ENCODE results near the gene VAPB.

The VAPB gene

DNA sequence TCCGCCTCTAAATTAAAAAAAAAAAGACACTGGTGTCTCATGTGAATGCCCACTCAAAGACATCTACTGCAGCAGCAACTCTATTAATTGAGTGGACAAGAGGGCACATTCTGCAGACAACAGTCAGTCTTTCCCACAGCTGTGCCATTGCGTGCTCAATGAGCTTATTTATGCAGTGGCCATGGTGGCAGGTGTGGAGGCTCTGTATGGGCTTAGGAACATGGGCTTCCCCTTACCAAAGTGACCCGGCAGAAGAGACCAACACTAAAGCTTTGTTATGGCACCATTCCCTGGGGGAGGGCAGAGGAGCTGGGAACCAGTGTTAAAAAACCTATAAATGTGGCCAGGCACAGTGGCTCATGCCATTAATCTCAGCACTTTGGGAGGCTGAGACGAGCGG is 4.2 kb upstream of the VAPB start:
- no peak overlapping the region for H3K27ac ChIP-seq (ENCODE audit: low read depth, low read length)
- peaks cover 1% of the 10 kb centered on the region for H3K4me1 ChIP-seq (ENCODE audit: control insufficient read depth, insufficient read depth, low read length)
- H3K4me3 ChIP-seq (ENCODE audit: low read length): no peak overlapping the region
- H3K36me3 ChIP-seq (ENCODE audit: control insufficient read depth, insufficient read depth, low read length): no peaks in the 10 kb centered on the region
- no peaks in the 10 kb centered on the region for H3K27me3 ChIP-seq (ENCODE audit: control insufficient read depth, insufficient read depth, low read length)
- H3K9ac ChIP-seq (ENCODE audit: low read length): no peak overlapping the region

DNA sequence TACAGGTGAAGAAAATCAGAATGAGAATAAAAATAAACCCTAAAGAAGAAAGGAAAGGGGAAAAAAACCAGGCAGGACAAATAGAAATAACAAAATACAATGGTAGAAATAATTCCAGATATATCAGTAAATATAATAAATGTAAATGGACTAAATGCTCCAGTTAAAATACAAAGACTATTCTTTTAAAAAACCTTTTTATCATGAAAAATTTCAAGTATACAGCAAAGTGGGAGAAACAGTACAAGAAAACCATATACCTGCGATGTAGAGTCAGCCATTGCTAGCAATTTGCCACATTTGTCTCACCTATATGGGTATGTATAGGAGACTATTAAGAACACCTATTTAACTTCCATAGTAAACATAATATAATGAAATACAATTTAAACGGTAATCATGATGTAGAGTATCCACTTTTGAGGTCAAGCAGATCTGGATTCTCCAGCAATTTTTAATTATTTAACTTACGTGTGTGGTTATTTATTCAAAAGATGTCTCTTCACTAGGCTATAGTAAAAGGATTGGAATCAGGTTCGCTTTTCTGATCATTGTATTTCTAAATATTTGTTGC is 914 bp upstream of the VAPB start:
- H3K4me3 ChIP-seq (ENCODE audit: low read length): peak overlapping the region; percentile 53
- no peak overlapping the region for H3K27ac ChIP-seq (ENCODE audit: low read depth, low read length)
- no peaks in the 10 kb centered on the region for H3K36me3 ChIP-seq (ENCODE audit: control insufficient read depth, insufficient read depth, low read length)
- H3K27me3 ChIP-seq (ENCODE audit: control insufficient read depth, insufficient read depth, low read length): no peaks in the 10 kb centered on the region
- H3K4me1 ChIP-seq (ENCODE audit: control insufficient read depth, insufficient read depth, low read length): peaks cover 8% of the 10 kb centered on the region
- H3K9ac ChIP-seq (ENCODE audit: low read length): no peak overlapping the region

DNA sequence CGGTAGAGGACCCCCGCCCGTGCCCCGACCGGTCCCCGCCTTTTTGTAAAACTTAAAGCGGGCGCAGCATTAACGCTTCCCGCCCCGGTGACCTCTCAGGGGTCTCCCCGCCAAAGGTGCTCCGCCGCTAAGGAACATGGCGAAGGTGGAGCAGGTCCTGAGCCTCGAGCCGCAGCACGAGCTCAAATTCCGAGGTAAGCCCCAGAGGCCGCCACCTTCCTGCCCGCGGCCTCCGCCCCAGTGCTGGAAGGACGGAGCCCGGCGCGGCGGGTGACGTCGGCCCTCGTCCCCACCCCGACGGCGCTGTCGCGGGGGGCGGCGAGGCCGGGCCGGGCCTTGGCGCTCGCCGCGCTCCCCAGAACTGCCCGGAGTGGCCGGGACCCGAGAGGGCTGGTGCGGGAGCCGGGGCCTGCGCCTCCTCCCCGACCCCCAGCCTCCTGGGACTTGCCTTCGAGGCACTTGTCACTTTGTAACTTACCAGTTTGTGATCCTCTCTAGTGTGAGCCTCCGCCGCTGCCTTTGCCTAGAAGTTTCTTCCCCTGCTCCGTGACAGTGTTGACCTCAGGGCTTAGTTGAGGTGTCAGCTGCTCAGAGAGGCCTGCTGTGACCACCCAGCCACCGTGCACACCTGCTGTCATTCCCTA is 417 bp downstream of the VAPB start:
- Histone ChIP-seq H3K27me3 (ENCODE audit: control insufficient read depth, insufficient read depth, low read length) (no peaks in the 10 kb centered on the region), H3K27ac (ENCODE audit: low read depth, low read length) (peak overlapping the region; percentile 90), H3K4me1 (ENCODE audit: control insufficient read depth, insufficient read depth, low read length) (peaks cover 8% of the 10 kb centered on the region), H3K36me3 (ENCODE audit: control insufficient read depth, insufficient read depth, low read length) (no peaks in the 10 kb centered on the region), H3K4me3 (ENCODE audit: low read length) (peak overlapping the region; percentile 85), H3K9ac (ENCODE audit: low read length) (peak overlapping the region; percentile 82)

DNA sequence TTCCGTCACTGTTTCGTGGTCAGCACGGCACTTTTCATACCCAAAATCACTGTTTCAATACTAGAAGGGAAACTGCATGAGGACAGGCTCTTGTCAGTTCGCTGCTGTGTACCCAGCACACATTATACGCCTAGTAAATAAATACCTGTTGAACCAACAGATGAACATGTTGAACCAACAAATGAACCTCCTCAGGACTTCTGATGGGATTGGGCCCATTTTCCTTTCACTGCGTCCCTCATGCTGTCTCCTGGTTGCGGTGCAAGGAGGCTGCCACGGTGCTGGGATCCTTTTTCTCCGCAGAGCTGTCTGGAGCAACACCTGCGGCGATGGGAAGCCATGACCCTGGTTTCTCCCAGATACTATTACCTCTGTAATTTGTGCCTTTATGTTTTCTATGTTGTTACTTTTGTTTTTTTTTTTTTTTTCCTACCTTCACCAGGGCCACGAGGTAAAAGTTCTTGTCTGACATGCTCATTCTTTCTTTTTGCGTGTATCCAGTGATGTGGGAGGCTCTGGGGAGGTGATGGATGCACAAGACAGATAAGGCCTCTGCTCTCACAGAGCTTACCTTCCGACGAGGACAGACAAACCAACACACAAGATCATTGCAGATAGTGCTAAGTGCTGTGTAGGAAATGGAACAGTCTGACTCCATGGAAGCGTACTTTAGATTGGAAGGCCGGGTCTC is 1.1 kb downstream of the VAPB start:
- H3K36me3 ChIP-seq (ENCODE audit: control insufficient read depth, insufficient read depth, low read length): no peaks in the 10 kb centered on the region
- H3K4me3 ChIP-seq (ENCODE audit: low read length): peak overlapping the region; percentile 85
- peaks cover 8% of the 10 kb centered on the region for H3K4me1 ChIP-seq (ENCODE audit: control insufficient read depth, insufficient read depth, low read length)
- H3K27me3 ChIP-seq (ENCODE audit: control insufficient read depth, insufficient read depth, low read length): no peaks in the 10 kb centered on the region
- peak overlapping the region; percentile 82 for H3K9ac ChIP-seq (ENCODE audit: low read length)
- peak overlapping the region; percentile 90 for H3K27ac ChIP-seq (ENCODE audit: low read depth, low read length)

DNA sequence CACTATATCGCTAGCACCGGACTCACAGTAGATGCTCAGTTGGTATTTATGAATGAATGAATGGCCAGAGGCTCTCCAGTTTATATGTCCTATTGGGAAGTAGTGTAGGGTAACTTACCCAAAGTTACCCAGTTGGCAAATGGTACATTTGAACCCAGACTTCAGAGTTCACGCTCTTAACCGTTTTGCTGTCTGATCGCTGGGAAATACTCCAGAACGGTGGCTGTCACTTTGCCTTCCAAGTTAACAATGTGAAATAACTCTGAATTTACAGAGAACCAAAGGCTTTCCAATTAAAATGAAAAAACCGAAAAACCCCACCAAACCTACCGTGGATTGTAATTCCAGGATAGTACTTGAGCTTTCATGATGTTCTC is 1.6 kb downstream of the VAPB start:
- Histone ChIP-seq H3K4me3 (ENCODE audit: low read length) (peak overlapping the region; percentile 85), H3K27me3 (ENCODE audit: control insufficient read depth, insufficient read depth, low read length) (no peaks in the 10 kb centered on the region), H3K36me3 (ENCODE audit: control insufficient read depth, insufficient read depth, low read length) (no peaks in the 10 kb centered on the region), H3K4me1 (ENCODE audit: control insufficient read depth, insufficient read depth, low read length) (peaks cover 8% of the 10 kb centered on the region), H3K27ac (ENCODE audit: low read depth, low read length) (no peak overlapping the region), H3K9ac (ENCODE audit: low read length) (no peak overlapping the region)

DNA sequence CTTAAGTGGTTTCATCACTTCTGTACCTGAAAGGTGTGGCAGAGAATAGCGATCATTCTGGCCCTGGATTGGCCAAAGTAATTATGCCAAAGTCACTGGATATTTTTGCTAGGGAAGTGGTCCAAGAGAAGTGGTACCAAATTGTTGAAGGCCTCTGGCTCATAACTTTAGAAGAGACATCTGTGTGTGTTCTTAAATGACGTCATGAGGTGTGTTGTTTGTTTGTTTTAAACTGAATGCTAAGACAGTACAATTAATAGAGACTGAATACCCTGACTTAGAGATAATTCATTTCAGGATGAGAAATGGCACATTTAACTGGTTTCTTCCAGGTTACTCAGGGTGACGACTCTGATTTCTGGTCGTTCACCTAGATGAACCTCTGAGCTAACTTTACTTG is 3.3 kb downstream of the VAPB start:
- Histone ChIP-seq H3K36me3 (ENCODE audit: control insufficient read depth, insufficient read depth, low read length) (no peaks in the 10 kb centered on the region), H3K27me3 (ENCODE audit: control insufficient read depth, insufficient read depth, low read length) (no peaks in the 10 kb centered on the region), H3K4me3 (ENCODE audit: low read length) (no peak overlapping the region), H3K9ac (ENCODE audit: low read length) (no peak overlapping the region), H3K4me1 (ENCODE audit: control insufficient read depth, insufficient read depth, low read length) (peaks cover 10% of the 10 kb centered on the region), H3K27ac (ENCODE audit: low read depth, low read length) (no peak overlapping the region)

DNA sequence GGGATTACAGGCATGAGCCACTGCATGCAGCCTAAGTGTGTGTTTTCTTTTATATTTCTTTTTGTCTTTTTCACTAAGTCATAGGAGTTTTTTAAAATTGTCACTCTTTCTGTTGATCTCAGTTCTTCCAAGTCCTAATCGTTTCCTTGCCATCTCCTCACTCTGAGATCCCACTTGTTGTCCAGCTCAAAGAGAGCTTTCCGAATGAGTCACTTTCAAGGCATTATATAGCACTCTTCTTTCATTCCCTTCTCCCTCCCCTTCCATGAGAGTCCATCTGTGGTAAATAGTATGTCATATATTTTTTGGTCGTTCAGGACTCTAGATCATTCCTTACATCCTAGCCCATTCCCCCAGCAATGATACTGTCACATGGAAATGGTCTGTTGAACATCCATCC is 4.3 kb downstream of the VAPB start:
- no peak overlapping the region for H3K4me3 ChIP-seq (ENCODE audit: low read length)
- peaks cover 10% of the 10 kb centered on the region for H3K4me1 ChIP-seq (ENCODE audit: control insufficient read depth, insufficient read depth, low read length)
- no peaks in the 10 kb centered on the region for H3K36me3 ChIP-seq (ENCODE audit: control insufficient read depth, insufficient read depth, low read length)
- H3K9ac ChIP-seq (ENCODE audit: low read length): no peak overlapping the region
- no peak overlapping the region for H3K27ac ChIP-seq (ENCODE audit: low read depth, low read length)
- no peaks in the 10 kb centered on the region for H3K27me3 ChIP-seq (ENCODE audit: control insufficient read depth, insufficient read depth, low read length)

DNA sequence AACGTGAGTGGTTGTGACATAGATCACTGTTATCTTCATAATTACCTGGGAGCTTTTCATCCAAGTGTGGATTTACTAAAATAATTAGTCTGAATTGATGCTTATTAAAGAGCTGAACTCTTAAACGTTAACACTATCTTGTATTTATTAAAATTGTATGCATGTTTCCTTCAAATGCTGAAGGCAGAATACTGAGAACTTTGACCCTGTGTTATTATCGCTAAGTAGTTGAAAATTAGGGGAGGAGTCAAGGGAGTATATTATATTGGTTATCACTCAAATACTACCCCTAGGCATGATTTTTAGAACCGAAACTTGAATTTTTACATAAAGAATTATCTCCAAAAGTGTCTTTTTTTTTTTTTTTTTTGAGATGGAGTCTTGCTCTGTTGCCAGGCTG is 5.8 kb downstream of the VAPB start:
- H3K4me1 ChIP-seq (ENCODE audit: control insufficient read depth, insufficient read depth, low read length): peaks cover 9% of the 10 kb centered on the region
- H3K4me3 ChIP-seq (ENCODE audit: low read length): no peak overlapping the region
- no peak overlapping the region for H3K27ac ChIP-seq (ENCODE audit: low read depth, low read length)
- no peak overlapping the region for H3K9ac ChIP-seq (ENCODE audit: low read length)
- H3K36me3 ChIP-seq (ENCODE audit: control insufficient read depth, insufficient read depth, low read length): no peaks in the 10 kb centered on the region
- H3K27me3 ChIP-seq (ENCODE audit: control insufficient read depth, insufficient read depth, low read length): no peaks in the 10 kb centered on the region

DNA sequence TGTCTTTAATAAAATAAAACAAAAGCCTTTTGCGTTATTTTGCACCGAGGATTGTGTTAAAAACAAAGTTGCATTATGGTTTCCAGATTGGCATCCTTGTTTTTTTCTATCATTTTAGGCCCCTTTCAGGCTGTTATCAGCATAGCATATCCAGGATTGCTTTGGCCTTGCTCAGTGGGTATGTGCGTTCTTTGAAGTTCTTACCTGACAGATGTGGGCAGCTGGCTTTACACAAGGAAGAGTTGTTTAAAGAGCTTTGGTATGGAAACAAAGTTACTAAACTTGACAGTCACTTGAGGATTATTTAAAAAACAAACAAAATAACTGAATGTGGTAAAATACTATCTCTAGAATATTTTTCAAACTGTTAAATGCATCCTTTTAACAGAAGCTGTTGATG is 6.6 kb downstream of the VAPB start:
- Histone ChIP-seq H3K27ac (ENCODE audit: low read depth, low read length) (no peak overlapping the region), H3K36me3 (ENCODE audit: control insufficient read depth, insufficient read depth, low read length) (no peaks in the 10 kb centered on the region), H3K9ac (ENCODE audit: low read length) (no peak overlapping the region), H3K4me3 (ENCODE audit: low read length) (no peak overlapping the region), H3K4me1 (ENCODE audit: control insufficient read depth, insufficient read depth, low read length) (peaks cover 2% of the 10 kb centered on the region), H3K27me3 (ENCODE audit: control insufficient read depth, insufficient read depth, low read length) (no peaks in the 10 kb centered on the region)

DNA sequence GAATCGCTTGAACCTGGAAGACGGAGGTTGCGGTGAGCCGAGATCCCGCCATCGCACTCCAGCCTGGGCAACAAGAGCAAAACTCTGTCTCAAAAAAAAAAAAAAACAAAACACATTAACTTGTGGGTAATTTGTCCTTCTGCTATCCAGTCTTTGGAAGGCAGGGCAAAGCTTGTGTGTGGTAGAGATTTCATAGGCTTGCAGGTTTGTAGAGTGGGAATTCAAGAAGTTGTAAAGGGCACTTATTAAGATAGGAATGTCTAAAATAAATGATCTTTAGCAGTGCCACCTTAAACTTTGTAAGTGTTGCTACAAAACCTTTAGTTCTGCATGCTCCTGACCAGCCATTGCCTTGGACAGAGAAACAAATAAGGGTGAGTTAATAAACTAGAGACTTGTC is 8.4 kb downstream of the VAPB start:
- H3K4me3 ChIP-seq (ENCODE audit: low read length): no peak overlapping the region
- no peak overlapping the region for H3K27ac ChIP-seq (ENCODE audit: low read depth, low read length)
- no peaks in the 10 kb centered on the region for H3K27me3 ChIP-seq (ENCODE audit: control insufficient read depth, insufficient read depth, low read length)
- H3K9ac ChIP-seq (ENCODE audit: low read length): no peak overlapping the region
- H3K4me1 ChIP-seq (ENCODE audit: control insufficient read depth, insufficient read depth, low read length): peaks cover 2% of the 10 kb centered on the region
- H3K36me3 ChIP-seq (ENCODE audit: control insufficient read depth, insufficient read depth, low read length): no peaks in the 10 kb centered on the region

DNA sequence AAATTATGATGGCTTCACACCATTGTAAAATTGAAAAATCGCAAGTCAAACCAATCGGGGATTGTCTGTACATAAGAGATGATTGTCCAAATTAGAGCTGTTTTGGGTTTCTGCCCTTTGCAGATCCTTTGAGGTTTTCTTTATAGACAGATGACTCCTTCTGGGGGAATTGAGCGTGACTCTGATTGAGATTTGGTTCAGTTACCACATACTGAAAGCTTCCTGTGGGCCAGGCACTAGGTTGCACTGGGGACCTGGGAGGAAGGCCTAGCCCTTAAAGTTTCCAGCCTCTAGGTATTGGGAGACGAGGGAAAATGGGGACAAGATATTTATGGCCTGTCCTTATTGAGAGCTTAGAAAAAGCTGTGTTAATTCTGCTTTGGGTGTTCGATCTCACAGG is 9.2 kb downstream of the VAPB start:
- Histone ChIP-seq H3K4me3 (ENCODE audit: low read length) (no peak overlapping the region), H3K36me3 (ENCODE audit: control insufficient read depth, insufficient read depth, low read length) (no peaks in the 10 kb centered on the region), H3K27me3 (ENCODE audit: control insufficient read depth, insufficient read depth, low read length) (no peaks in the 10 kb centered on the region), H3K27ac (ENCODE audit: low read depth, low read length) (no peak overlapping the region), H3K9ac (ENCODE audit: low read length) (no peak overlapping the region), H3K4me1 (ENCODE audit: control insufficient read depth, insufficient read depth, low read length) (peaks cover 2% of the 10 kb centered on the region)

DNA sequence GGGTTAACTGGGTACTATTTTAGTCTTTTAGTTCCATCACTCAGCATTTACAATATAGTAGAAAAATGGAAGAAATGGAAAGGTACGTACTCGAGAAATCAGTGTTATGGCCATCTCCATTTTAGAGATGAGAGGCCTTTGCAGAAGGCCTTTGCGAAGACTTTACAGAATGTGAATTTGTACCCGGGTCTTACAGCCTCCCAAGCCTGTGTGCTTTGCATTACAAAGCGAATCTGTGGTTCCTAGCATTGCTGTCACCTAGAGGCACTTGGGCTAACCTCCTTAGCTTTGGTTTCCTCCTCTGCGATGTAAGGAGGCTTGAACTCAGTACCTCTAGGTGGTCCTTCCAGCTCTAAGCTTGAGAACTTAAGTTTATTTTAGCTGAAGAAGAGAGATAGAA is 10.9 kb downstream of the VAPB start:
- Histone ChIP-seq H3K27ac (ENCODE audit: low read depth, low read length) (no peak overlapping the region), H3K4me1 (ENCODE audit: control insufficient read depth, insufficient read depth, low read length) (peaks cover 2% of the 10 kb centered on the region), H3K9ac (ENCODE audit: low read length) (no peak overlapping the region), H3K27me3 (ENCODE audit: control insufficient read depth, insufficient read depth, low read length) (no peaks in the 10 kb centered on the region), H3K4me3 (ENCODE audit: low read length) (no peak overlapping the region), H3K36me3 (ENCODE audit: control insufficient read depth, insufficient read depth, low read length) (no peaks in the 10 kb centered on the region)

DNA sequence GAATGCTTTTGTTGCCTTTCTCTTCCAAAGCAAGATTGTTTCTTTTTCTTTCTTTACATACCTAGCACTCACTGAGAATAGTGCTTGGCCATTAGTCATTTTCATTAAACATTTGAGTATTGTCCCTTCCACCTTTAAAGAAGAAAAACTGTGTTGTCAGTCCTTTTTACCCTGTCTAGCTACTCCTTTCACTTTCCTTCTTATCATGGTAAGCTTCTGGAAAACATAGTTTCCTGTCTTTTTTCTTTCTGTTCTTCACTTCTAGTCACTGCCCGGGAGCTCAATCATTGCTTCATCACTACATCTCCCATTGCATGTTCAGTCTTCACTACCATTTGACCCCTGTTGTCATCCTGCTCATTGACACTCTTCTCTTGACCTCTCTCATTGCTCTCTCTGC is 12.1 kb downstream of the VAPB start:
- H3K27ac ChIP-seq (ENCODE audit: low read depth, low read length): no peak overlapping the region
- peaks cover 3% of the 10 kb centered on the region for H3K4me1 ChIP-seq (ENCODE audit: control insufficient read depth, insufficient read depth, low read length)
- no peak overlapping the region for H3K4me3 ChIP-seq (ENCODE audit: low read length)

More for the DNA sequence above, 12.1 kb downstream of the VAPB start:
- Histone ChIP-seq H3K9ac (ENCODE audit: low read length) (no peak overlapping the region), H3K27me3 (ENCODE audit: control insufficient read depth, insufficient read depth, low read length) (no peaks in the 10 kb centered on the region), H3K36me3 (ENCODE audit: control insufficient read depth, insufficient read depth, low read length) (no peaks in the 10 kb centered on the region)
